DOHH2 (cell line): ENCODE results near the gene OSBPL10.

Experiments used
- EZH2phosphoT487 ChIP-seq: fragments of 200-600 bp; sonication (generic); IDR thresholded peaks from 2 replicates; pipeline ENCODE4 v1.6.1; 2017; ENCODE audit warnings: borderline replicate concordance, mild to moderate bottlenecking, antibody characterized with exemption, low read length, moderate library complexity, mixed read lengths
- TF ChIP-seq, protein P1 (sequence below): fragments of 200-600 bp; sonication (generic); IDR thresholded peaks from one replicate; pipeline ENCODE4 v1.5.1; 2014; ENCODE audit warnings: antibody characterized with exemption, mild to moderate bottlenecking, low read depth, low read length; ENCODE audit not compliant: poor library complexity, severe bottlenecking

DNA sequence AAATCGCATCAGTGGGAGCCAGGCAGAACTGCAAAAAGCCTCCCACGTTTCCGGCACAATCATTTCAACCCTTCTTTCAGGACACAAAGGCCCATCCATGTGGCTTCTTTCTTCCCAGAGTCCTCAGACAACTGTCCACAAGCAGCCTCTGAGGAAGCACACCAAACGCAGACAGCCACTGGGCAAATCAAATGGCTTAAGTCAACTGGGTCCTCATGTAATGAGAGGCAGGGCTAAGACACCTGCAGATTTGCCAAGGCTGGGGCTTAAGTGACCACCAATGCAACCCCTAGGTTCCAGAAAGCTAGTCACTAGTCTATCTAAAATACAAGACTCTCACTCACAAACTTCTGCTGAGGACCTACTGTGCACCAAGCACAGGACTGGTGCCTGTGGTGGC is 8.0 kb downstream of the OSBPL10 start:
- TF ChIP-seq, protein P1, sequence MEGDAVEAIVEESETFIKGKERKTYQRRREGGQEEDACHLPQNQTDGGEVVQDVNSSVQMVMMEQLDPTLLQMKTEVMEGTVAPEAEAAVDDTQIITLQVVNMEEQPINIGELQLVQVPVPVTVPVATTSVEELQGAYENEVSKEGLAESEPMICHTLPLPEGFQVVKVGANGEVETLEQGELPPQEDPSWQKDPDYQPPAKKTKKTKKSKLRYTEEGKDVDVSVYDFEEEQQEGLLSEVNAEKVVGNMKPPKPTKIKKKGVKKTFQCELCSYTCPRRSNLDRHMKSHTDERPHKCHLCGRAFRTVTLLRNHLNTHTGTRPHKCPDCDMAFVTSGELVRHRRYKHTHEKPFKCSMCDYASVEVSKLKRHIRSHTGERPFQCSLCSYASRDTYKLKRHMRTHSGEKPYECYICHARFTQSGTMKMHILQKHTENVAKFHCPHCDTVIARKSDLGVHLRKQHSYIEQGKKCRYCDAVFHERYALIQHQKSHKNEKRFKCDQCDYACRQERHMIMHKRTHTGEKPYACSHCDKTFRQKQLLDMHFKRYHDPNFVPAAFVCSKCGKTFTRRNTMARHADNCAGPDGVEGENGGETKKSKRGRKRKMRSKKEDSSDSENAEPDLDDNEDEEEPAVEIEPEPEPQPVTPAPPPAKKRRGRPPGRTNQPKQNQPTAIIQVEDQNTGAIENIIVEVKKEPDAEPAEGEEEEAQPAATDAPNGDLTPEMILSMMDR = no peak
- TF ChIP-seq EZH2phosphoT487 = no peak
